C4-2B (cell line): ENCODE measurements around the gene BRD9.

Experiments
- CTCF ChIP-seq: fragments of 450-650 bp; conservative IDR thresholded peaks from 2 replicates; pipeline ENCODE4 v1.5.1; 2017; ENCODE audit warnings: mild to moderate bottlenecking
- ZFX ChIP-seq: fragments of 450-650 bp; IDR thresholded peaks from 2 replicates; pipeline ENCODE4 v1.6.1; 2017

DNA sequence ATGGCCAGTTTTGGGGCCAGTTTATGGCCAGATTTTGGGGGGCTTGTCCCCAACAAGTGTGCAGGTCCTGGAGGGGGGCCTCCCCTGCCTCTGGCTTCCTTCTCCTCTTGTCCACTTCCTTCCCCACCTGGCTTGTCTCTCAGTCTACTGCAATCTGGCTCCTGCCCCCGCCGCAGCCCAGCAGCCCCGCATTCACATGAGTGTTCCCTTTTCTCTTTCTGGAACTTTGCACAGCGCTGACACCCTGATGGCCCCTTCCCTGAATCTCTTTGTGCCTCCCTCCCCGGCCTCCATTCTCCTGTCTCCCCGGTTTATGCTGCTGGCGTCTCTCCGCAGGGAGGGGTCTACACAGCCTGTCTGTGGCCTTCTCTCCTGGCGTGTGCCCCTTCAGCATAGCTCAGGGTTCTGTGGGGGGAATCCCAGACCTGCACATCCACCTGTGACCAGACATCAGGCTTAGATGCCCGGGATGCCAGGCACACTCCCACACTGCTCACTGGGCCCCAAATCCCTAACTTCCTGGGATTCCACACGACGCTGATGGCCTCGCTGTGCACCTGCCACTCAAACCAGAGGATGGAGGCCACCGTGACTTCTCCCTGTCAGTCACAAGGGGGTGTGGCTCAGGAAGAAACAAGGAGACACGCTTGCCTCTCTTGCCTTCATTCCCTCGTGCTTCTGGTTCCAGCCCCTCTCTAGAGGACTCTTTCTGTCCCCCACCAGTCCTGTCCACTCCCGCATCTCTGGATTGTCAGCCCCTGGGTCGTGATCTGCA lies 17.6 kb upstream of the BRD9 start:
- TF ChIP-seq CTCF, result no peak
- TF ChIP-seq ZFX, result no peak
